Stimulated activated naive CD8-positive, alpha-beta T cell treated with anti-CD3 and anti-CD28 coated beads, Interleukin-15, amount 100 ng/mL, for 72 hours (primary cell): ENCODE data around the gene NEURL1.
A peak's percentile ranks its signal among the peaks of the same experiment; 100 is the strongest.
"Not testable (repeated sequence)": the region's sequence is repeated elsewhere in the genome, so short reads cannot be mapped to it uniquely, and the experiment has no call there.

Experiments
- ATAC-seq: fragments of 150-1000 bp; cut with Tn5 transposase; 2 replicates; pipeline ENCODE4 v1.10.0; 2021; ENCODE audit warnings: mild to moderate bottlenecking, moderate library complexity
- DNase-seq, 2 donors: peaks; one replicate each; pipeline ENCODE4 v3.0.0; 2021 to 2022
- H3K27ac Mint-ChIP-seq, 2 donors: one replicate each; pipeline ENCODE4 v1.8.0; 2022; ENCODE audit warnings: mild to moderate bottlenecking in 2 of 2, mixed read lengths in 2 of 2, moderate library complexity in 2 of 2
- H3K27me3 Mint-ChIP-seq: one replicate; pipeline ENCODE4 v1.8.0; 2022; ENCODE audit warnings: mixed read lengths
- H3K4me1 Mint-ChIP-seq: one replicate; pipeline ENCODE4 v1.8.0; 2022; ENCODE audit warnings: mild to moderate bottlenecking, mixed read lengths
- H3K4me3 Mint-ChIP-seq, 2 donors: one replicate each; pipeline ENCODE4 v1.8.0; 2022; ENCODE audit warnings: mild to moderate bottlenecking in 2 of 2, mixed read lengths in 2 of 2, moderate library complexity in 1 of 2
- H3K9me3 Mint-ChIP-seq, 2 donors: one replicate each; pipeline ENCODE4 v1.8.0; 2022; ENCODE audit warnings: mixed read lengths in 2 of 2

Gene NEURL1

DNA sequence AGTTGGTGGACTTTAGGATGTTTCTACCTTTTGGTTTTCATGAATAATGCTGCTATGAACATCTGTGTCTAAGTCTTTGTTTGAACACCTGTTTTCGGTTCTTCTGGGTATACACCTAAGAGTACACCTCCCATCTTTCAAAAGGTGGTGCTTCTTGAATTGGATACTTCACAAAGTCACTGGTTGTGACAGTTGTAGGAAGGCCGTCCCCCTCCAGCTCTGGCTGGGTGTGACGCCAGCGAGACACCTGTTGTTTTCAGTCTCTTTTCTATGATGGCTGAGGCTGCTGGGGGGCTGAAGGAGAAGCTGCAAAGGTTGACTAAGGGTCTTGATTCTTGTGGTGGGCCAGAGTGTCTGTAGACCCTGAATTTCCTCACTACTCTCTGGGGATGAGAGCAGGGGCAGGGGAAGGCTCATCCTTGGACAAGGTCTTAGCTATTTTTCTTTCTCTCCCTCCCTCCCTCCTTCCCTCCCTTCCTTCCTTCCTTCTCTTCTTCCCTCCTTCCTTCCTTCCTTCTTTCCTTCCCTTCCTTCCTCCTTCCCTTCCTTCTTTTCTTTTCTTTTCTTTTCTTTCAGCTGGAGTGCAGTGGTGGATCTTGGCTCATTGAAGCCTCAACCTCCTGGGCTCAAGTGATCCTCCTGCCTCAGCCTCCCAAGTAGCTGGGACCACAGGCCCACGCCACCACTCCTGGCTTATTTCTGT is 5.6 kb downstream of the NEURL1 start:
- Mint-ChIP-seq H3K27me3 (peaks cover 90% of the 10 kb centered on the region), H3K4me3 (no peak overlapping the region), H3K27ac (no peak overlapping the region), H3K4me1 (peaks cover 28% of the 10 kb centered on the region), H3K9me3 (no peaks in the 10 kb centered on the region)
- DNase-seq = no peak
- no peak for ATAC-seq

DNA sequence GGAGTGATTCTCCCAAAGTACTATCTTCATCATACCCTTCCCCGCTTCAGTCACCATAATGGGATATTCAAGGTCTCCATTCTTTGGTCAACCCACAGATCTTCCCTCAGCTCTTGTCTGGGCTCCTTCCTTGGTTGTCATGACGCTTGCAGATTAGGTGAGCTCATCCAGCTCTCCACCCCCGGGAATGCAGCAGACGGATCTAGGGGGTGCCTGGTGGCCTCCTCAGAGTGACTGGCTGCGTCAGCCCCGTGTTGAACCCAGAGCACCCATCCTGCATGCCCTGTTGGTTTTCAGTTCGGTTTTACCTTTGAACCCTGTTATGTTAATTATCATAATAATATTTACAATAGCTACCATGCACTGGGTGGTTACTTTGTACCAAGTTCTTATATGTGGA is 6.4 kb downstream of the NEURL1 start:
- no peak for ATAC-seq
- no peak for DNase-seq
- H3K9me3 Mint-ChIP-seq = no peaks in the 10 kb centered on the region
- no peak overlapping the region for H3K27ac Mint-ChIP-seq
- peaks cover 30% of the 10 kb centered on the region for H3K4me1 Mint-ChIP-seq
- peaks cover 82% of the 10 kb centered on the region for H3K27me3 Mint-ChIP-seq
- no peak overlapping the region for H3K4me3 Mint-ChIP-seq

DNA sequence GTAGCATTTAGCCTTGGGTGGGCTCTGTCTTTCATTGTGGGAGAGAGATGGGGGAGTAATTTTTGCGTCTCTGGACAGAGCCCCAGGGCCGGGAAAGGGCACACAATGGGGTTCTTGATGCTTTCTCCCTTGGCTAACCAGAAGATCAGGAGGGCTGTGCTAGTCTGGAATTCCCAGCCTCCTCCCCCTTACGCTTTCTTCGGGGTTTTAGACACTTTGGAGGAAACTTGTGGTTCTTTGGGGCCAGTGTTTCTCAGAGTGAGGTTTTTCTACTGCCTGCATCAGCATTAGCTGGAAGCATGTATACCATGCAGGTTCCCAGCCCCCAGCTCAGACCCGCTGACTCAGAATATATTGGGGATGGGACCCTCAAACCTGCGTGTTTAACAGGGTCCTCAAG is 7.0 kb downstream of the NEURL1 start:
- DNase-seq (no peak), ATAC-seq (no peak)
- Mint-ChIP-seq H3K4me1 (peaks cover 30% of the 10 kb centered on the region), H3K9me3 (no peaks in the 10 kb centered on the region), H3K4me3 (peak overlapping the region in 1 of 2 donors; percentile 29), H3K27me3 (peaks cover 78% of the 10 kb centered on the region), H3K27ac (no peak overlapping the region)

DNA sequence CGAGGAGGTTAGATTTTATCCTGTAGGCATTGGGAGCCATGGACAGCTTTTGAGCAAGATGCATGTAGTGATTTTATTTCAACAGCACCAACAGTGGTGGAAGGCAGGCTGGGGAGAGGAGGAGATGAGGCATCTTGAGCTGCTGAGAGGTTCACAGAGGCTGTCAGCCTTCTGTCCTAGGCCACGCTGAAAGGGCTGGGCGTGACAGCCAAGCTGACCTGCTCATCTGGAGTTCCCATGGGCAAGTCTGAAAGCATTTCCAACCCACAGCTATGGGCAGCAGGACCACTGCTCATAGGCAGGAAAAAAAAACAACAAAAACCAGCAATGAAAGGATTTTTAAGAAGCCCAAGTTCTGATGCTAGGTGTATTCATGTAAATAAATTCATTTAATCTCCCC is 7.7 kb downstream of the NEURL1 start:
- no peak for DNase-seq
- peak overlapping the region in 1 of 2 donors; percentile 29 for H3K4me3 Mint-ChIP-seq
- H3K27me3 Mint-ChIP-seq = peaks cover 78% of the 10 kb centered on the region
- peaks cover 30% of the 10 kb centered on the region for H3K4me1 Mint-ChIP-seq
- H3K9me3 Mint-ChIP-seq = no peaks in the 10 kb centered on the region
- ATAC-seq = no peak
- H3K27ac Mint-ChIP-seq = peak overlapping the region in 1 of 2 donors; percentile 54

DNA sequence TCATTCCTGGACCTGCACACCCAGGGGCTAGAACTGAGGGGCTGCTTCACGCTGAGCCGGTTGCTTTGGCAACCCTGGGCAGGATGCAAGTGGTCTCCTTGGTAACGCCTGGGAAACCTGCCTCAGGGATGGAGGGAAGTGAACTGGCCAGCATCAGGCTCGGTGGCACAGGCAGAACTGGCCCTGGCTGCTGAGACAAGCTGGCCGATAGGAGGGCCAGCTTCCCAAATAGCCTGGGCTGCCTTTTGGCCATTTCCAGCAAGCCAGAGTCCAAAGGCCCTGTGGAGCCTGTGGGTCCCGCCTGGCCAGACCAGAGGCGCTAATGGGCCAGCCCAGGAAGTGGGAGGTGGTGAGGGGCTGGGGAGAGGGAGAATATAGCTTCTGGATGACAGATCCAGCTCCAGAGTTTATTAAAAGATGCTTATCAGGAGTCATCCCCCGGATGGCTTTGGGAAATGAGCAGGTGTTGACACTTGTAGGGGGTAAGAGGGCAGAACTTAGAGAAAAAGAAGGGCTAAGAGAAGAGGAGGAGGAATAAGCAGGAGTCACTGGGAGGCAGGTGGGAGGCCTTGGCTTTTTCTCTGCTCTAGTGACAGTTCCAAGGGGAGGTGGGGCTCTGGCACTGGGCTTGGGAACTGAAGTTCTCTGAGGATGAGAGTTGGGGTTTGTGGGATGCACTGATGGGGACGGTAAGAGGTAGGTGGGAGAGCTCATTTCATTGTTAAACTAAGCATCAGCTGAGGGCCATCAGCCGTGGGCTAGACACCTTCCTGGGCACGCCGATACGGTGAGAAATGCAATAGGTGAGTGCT is 9.6 kb downstream of the NEURL1 start:
- H3K4me1 Mint-ChIP-seq = peaks cover 30% of the 10 kb centered on the region
- DNase-seq (peak in 1 of 2 donors; percentile 9), ATAC-seq (no peak)
- no peak overlapping the region for H3K4me3 Mint-ChIP-seq
- H3K27ac Mint-ChIP-seq = no peak overlapping the region
- H3K9me3 Mint-ChIP-seq = no peaks in the 10 kb centered on the region
- peaks cover 81% of the 10 kb centered on the region for H3K27me3 Mint-ChIP-seq

DNA sequence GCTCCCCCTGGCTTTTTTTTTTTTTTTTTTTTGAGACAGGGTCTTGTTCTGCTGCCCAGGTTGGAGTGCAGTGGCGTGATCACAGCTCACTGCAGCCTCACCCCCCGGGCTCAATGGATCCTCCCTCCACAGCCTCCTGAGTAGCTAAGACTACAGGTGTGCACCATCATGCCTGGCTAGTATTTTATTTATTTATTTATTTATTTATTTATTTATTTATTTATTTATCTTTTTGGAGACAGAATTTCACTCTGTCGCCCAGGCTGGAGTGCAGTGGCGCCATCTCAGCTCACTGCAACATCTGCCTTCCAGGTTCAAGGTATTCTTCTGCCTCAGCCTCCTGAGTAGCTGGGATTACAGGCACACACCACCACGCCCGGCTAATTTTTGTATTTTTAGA is 10.3 kb downstream of the NEURL1 start:
- H3K9me3 Mint-ChIP-seq, H3K4me3 Mint-ChIP-seq, ATAC-seq, DNase-seq: not testable (repeated sequence)
- Mint-ChIP-seq H3K27me3 (peaks cover 81% of the 10 kb centered on the region), H3K4me1 (peaks cover 30% of the 10 kb centered on the region), H3K27ac (peak overlapping the region in 1 of 2 donors; percentile 12)

DNA sequence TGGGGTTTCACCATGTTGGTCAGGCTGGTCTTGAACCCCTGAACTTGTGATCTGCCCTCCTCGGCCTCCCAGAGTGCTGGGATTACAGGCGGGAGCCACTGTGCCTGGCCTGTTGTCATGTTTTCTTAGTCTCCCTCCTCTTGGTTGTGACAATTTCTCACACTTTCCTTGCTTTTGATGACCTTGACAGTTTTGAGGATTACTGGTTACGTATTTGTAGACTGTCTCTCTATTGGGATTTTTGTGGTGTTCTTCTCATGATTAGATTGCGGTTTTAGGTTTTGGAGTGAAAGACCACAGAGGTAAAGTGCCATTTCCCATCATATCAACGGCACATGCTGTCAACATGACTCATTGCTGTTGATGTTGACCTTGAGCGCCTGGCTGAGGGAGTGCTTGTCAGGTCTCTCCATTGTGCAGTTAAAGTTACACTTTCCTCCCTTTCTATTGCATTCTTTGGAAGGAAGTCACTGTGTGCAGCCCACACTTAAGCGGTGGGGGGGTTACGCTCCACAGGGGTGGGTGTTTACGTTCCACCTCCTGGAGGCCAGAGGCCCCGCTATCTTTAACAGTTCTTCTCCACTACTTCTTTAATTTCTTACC is 10.8 kb downstream of the NEURL1 start:
- Mint-ChIP-seq H3K4me1 (peaks cover 30% of the 10 kb centered on the region), H3K4me3 (peak overlapping the region in 1 of 2 donors; percentile 37), H3K9me3 (no peaks in the 10 kb centered on the region), H3K27ac (peak overlapping the region in 1 of 2 donors; percentile 12), H3K27me3 (peaks cover 76% of the 10 kb centered on the region)
- peak; percentile 93 for ATAC-seq
- peak; percentile 35 to 75 for DNase-seq

DNA sequence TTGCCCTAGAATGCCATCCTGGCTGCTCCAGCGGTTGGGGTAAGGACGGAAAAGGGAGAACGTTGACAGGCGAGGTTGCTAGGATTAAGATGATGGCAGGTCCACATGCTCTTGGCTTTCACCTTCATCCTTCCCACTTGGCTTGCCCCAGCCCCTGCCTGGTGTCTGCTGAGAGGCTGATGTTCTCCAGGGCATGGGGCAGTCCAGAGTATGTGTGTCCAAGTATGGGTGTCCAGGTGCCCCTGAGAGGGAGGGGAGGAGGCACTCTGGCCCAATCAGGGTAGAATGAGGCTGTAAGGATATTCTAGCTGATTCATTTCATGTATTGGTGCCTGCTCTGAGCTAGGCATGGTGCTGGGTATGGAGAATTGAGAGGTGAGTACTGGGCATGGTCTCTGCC is 12.6 kb downstream of the NEURL1 start:
- H3K4me1 Mint-ChIP-seq = peaks cover 20% of the 10 kb centered on the region
- H3K27me3 Mint-ChIP-seq = peaks cover 71% of the 10 kb centered on the region
- no peak for ATAC-seq
- no peak overlapping the region for H3K4me3 Mint-ChIP-seq
- H3K9me3 Mint-ChIP-seq = no peaks in the 10 kb centered on the region
- H3K27ac Mint-ChIP-seq = no peak overlapping the region
- DNase-seq = no peak

DNA sequence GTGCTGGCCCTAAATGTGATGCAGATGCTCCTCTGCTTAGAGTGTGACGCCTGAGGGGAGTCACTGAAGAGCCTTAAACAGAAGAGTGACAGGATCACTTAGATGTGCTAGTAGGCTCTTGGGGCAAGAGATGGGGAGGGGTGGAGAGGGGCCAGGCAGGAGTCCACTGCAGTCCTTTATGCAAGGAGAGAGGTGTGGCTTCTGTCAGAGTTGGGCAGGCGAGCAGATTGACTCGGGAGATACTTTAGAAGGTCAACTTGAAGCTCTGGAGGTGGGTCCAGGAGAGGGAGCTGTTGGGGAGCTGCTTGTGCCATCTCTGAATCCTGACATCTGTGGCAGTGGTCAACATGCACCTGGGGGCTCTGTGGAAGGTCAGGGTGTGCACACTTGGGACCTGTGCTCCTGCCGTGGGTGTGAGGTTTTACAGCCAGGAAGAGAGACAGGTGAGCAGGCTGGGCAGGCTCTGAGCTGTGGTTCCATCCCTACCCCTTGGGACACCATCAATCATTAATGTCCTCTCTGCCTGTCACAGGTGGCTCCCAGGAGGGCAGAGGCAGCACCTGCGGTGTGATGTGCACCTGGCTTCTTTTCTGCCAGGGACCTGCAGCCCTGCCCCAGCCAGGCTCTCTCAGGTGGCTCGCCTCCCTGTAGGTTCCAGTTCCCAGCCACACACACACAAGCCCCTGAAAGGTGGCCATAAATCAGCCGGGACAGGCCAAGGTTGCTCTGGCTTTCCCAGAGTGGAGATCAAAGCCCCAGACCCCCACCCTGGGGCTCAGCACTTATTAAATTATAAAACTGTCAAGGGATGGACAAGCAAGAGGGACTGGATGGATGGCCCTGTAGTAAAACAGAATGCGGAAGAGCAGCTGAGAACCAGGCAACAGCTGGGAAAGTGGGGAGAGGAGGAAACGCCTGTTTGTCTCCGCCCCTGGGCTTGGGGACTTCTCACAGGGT is 14.0 kb downstream of the NEURL1 start:
- Mint-ChIP-seq H3K4me1 (peaks cover 19% of the 10 kb centered on the region), H3K27me3 (peaks cover 69% of the 10 kb centered on the region), H3K27ac (no peak overlapping the region), H3K9me3 (no peaks in the 10 kb centered on the region), H3K4me3 (no peak overlapping the region)
- DNase-seq (no peak), ATAC-seq (no peak)

DNA sequence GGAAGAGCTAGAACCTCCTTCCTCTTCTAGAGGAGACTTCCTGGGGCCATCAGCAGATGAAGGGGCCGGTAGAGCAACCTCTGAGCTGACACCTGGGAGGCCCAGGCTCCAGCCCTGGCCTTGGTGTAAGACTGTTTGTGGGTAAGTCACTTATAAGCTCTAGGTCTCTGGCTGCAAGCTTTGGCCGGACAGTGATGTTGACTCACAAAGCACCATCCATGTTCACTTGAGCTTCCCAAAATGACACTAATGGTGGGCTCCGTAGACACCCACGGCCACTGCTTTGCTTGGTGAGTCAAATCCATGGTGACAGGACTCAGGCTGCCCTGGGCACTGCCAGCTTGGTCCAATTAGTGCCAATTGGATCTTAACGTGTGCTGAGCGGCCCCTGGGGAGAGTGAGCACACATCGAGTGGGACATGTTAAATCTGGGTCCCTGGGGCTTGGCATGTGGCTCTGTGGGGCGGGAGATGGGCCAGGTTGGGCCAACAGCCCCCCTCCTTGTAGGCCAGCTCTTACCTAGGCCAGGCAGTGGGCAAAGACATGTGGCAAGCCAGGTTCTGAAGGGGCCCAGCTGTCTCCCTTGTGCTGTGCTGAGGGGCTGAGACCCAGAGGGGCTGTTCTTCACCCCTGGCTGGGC is 16.7 kb downstream of the NEURL1 start:
- ATAC-seq = no peak

DNA sequence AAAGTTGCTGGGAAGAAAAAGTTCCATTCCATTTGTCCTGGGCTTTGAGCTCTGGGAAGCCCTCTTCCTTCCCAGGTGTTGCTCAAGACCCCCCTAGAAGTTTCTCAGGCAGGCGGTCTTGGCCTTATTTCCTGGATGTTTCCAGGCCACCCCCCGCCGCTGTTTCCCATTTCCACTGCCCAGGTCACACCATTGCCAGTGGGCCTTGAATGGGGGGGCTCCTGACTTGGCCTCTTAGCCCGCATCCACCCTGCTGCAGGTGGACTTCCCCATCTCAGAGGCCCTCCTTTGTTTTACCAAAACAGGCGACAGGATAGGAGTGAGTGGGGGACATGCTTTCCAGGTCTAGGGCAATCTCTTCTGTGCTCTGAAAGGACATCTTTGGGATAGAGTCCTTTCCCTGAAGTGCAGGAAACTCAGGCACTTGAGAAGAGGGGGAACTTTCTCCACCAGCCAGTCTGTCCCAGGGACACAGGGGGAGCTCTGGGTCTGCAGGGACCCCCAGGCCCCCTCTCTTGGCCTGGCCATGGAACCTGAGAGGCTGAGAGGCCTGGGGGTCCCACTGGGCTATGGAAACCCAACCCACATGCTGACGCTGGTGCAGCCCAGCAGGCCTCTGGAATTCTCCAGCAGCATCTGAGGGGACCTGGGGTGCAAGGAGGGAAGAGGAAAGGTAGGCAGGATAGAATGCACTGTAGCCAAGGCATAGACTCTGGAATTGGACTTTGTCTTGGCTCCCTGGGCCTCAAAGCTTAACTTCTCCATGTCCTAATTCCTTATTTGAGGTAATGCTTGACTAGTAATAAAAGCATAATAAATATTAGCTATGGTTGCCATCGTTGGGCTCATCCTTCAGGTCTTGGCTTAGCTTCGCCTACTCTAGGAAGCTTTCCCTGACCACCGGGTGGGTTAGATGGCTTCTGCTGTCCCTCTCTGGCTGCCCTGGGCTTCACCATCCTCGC is 17.6 kb downstream of the NEURL1 start:
- Mint-ChIP-seq H3K4me1 (peaks cover 10% of the 10 kb centered on the region), H3K27ac (no peak overlapping the region), H3K4me3 (no peak overlapping the region), H3K9me3 (no peaks in the 10 kb centered on the region), H3K27me3 (peaks cover 57% of the 10 kb centered on the region)
- ATAC-seq (no peak), DNase-seq (no peak)

More for the DNA sequence above, 16.7 kb downstream of the NEURL1 start:
- Mint-ChIP-seq H3K27ac (no peak overlapping the region), H3K4me1 (peaks cover 2% of the 10 kb centered on the region), H3K4me3 (no peak overlapping the region), H3K9me3 (no peaks in the 10 kb centered on the region), H3K27me3 (peaks cover 64% of the 10 kb centered on the region)
- DNase-seq = no peak

DNA sequence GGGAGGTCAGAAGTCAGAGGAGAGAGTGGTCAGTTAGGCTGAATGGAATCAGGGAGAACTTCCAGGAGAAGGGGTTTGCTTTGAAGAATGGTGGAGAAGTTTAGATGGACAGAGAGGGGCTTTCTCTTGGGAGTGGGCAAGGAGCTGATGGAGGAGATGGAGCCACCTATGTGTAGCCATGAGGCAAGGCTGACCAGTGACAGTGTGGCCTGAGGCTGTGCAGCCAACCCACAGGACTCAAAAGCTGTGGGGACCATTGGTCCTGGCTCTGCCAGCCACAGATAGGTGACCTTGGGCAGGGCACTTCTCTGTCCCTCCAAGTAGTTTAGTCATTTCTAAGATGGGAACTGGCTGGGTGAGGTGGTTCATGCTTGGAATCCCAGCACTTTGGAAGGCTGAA is 18.7 kb downstream of the NEURL1 start:
- Mint-ChIP-seq H3K27me3 (peaks cover 46% of the 10 kb centered on the region), H3K27ac (peak overlapping the region in 1 of 2 donors; percentile 1), H3K4me3 (no peak overlapping the region), H3K4me1 (peaks cover 11% of the 10 kb centered on the region), H3K9me3 (no peaks in the 10 kb centered on the region)
- ATAC-seq (no peak), DNase-seq (no peak)

DNA sequence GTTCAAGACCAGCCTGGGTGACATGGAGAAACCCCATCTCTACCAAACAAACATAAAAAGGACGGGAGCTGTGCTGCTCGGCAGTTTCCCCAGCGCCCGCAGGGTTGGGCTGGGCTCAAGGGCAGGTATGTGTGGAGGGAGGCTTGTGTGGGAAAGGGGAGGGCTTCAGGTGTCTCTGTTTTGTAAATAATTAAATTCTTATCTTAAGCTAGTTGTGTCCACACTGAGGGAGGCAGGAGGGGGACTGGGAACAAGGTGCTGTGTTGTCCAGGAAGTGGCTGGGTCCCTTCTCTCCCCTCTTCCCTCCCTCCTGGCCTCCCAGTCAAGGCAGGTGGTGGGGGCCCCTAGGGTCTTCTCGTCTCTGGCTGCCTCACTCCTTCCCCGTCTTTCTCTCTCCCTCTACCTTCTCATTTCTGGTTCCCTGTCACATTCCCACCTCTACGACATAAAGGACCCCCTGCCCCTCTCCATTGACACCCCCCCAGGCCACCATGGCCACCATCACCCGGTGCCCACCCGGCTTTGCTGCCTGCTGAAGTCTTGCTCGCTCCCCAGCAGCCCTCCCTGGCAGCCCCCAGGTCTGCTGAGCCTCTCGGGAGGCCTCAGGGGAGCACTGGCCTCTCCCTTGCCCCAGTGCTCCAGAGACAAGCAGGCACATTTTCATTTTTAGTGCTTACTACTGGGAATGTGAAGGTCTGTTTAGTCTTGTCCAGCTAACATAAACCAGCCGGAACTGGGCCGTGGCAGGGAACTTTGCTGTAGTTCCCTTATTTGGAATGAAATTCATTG is 19.3 kb downstream of the NEURL1 start:
- Mint-ChIP-seq H3K9me3 (no peaks in the 10 kb centered on the region), H3K27ac (no peak overlapping the region), H3K27me3 (peaks cover 40% of the 10 kb centered on the region), H3K4me3 (no peak overlapping the region), H3K4me1 (peaks cover 17% of the 10 kb centered on the region)
- DNase-seq = no peak
- no peak for ATAC-seq
